ENCODE measurements around the gene ATXN10. TPM values are rescaled to one million over a fixed set of nuclear protein-coding genes. Genes with fewer than 3 reads are reported as not detected.

ATXN10 gene
- polyA plus RNA-seq, 3 donors: 60.1 to 106 (median 92.4) TPM

- peaks cover 0 to 53% of the 10 kb centered on the region in 2 donors for H3K36me3 ChIP-seq (replicated peaks in 1 of 2; ENCODE audit: control insufficient read depth in 1 of 2, insufficient read depth in 2 of 2, low read length in 2 of 2)
- no peak overlapping the region for H2AFZ ChIP-seq (ENCODE audit: insufficient read depth, low read depth, low read length, poor library complexity, severe bottlenecking)
- no peak overlapping the region for H3K4me2 ChIP-seq (replicated peaks; ENCODE audit: extremely low read depth, low read length, poor library complexity, severe bottlenecking)
- no peaks in the 10 kb centered on the region for H3K9me3 ChIP-seq (replicated peaks in 1 of 2; ENCODE audit: control insufficient read depth in 1 of 2, insufficient read depth in 1 of 2, low read length in 2 of 2)
- intact Hi-C loops (cut with micrococcal nuclease): no loop called here
- H3K27ac ChIP-seq (ENCODE audit: low read depth in 1 of 2, low read length in 2 of 2): no peak overlapping the region
- no peaks in the 10 kb centered on the region for H3K27me3 ChIP-seq (ENCODE audit: control insufficient read depth in 2 of 2, insufficient read depth in 2 of 2, low read length in 2 of 2)
- H3K4me1 ChIP-seq (ENCODE audit: control insufficient read depth in 1 of 2, insufficient read depth in 2 of 2, low read length in 2 of 2): no peaks in the 10 kb centered on the region
- TF ChIP-seq CTCF (IDR thresholded peaks at IDR 0.05): no peak
- peaks cover 7% of the 10 kb centered on the region for H3K4me1 Mint-ChIP-seq
- WGBS (ENCODE audit: insufficient coverage): 86% methylated on average over 2 of the region's 5 CpGs
- H3K4me3 ChIP-seq (replicated peaks in 1 of 3; ENCODE audit: low read depth in 2 of 3, low read length in 3 of 3): no peak overlapping the region
- H3K9me3 Mint-ChIP-seq: no peaks in the 10 kb centered on the region
- H3K79me2 ChIP-seq (ENCODE audit: insufficient read depth, low read length): no peaks in the 10 kb centered on the region
- no peak for DNase-seq
- H4K20me1 ChIP-seq (ENCODE audit: insufficient read depth, low read length): no peaks in the 10 kb centered on the region
- H3K27me3 Mint-ChIP-seq (ENCODE audit: low read depth in 3 of 3): no peaks in the 10 kb centered on the region
- H3K9ac ChIP-seq (ENCODE audit: insufficient read depth, low read length, poor library complexity, severe bottlenecking): no peak overlapping the region
- H3K4me3 Mint-ChIP-seq: no peak overlapping the region
- no peak overlapping the region for H3K27ac Mint-ChIP-seq
- peaks cover 40 to 47% of the 10 kb centered on the region in 2 donors for H3K36me3 Mint-ChIP-seq
These were observed 166.8 kb downstream of the ATXN10 start for GRCh38 chr22:45838305-45838887.

GRCh38 chr22:45840483-45840882 is 168.8 kb downstream of the ATXN10 start:
- no peak overlapping the region for H3K4me3 ChIP-seq (replicated peaks in 1 of 3; ENCODE audit: low read depth in 2 of 3, low read length in 3 of 3)
- no peaks in the 10 kb centered on the region for H3K9me3 Mint-ChIP-seq
- H3K27me3 Mint-ChIP-seq (ENCODE audit: low read depth in 3 of 3): no peaks in the 10 kb centered on the region
- no peak overlapping the region for H2AFZ ChIP-seq (ENCODE audit: insufficient read depth, low read depth, low read length, poor library complexity, severe bottlenecking)
- no peak for TF ChIP-seq CTCF (IDR thresholded peaks at IDR 0.05)
- H3K4me2 ChIP-seq (replicated peaks; ENCODE audit: extremely low read depth, low read length, poor library complexity, severe bottlenecking): no peak overlapping the region
- DNase-seq: no peak
- peaks cover 13% of the 10 kb centered on the region for H3K4me1 Mint-ChIP-seq
- intact Hi-C loops (cut with micrococcal nuclease): no loop called here
- no peaks in the 10 kb centered on the region for H3K9me3 ChIP-seq (replicated peaks in 1 of 2; ENCODE audit: control insufficient read depth in 1 of 2, insufficient read depth in 1 of 2, low read length in 2 of 2)
- no peak overlapping the region for H3K27ac Mint-ChIP-seq
- no peak overlapping the region for H3K27ac ChIP-seq (ENCODE audit: low read depth in 1 of 2, low read length in 2 of 2)
- H3K4me1 ChIP-seq (ENCODE audit: control insufficient read depth in 1 of 2, insufficient read depth in 2 of 2, low read length in 2 of 2): no peaks in the 10 kb centered on the region
- H3K4me3 Mint-ChIP-seq: no peak overlapping the region
- 35% methylated on average over 2 of the region's 8 CpGs for WGBS (ENCODE audit: insufficient coverage)
- H3K27me3 ChIP-seq (ENCODE audit: control insufficient read depth in 2 of 2, insufficient read depth in 2 of 2, low read length in 2 of 2): no peaks in the 10 kb centered on the region
- H4K20me1 ChIP-seq (ENCODE audit: insufficient read depth, low read length): no peaks in the 10 kb centered on the region
- no peak overlapping the region for H3K9ac ChIP-seq (ENCODE audit: insufficient read depth, low read length, poor library complexity, severe bottlenecking)
- peaks cover 8 to 56% of the 10 kb centered on the region in 2 donors for H3K36me3 ChIP-seq (replicated peaks in 1 of 2; ENCODE audit: control insufficient read depth in 1 of 2, insufficient read depth in 2 of 2, low read length in 2 of 2)
- H3K36me3 Mint-ChIP-seq: peaks cover 53 to 60% of the 10 kb centered on the region in 2 donors
- H3K79me2 ChIP-seq (ENCODE audit: insufficient read depth, low read length): no peaks in the 10 kb centered on the region

Measured in CD14-positive monocyte (primary cell).